Measurements from ENCODE around the gene RAB34.

DNA sequence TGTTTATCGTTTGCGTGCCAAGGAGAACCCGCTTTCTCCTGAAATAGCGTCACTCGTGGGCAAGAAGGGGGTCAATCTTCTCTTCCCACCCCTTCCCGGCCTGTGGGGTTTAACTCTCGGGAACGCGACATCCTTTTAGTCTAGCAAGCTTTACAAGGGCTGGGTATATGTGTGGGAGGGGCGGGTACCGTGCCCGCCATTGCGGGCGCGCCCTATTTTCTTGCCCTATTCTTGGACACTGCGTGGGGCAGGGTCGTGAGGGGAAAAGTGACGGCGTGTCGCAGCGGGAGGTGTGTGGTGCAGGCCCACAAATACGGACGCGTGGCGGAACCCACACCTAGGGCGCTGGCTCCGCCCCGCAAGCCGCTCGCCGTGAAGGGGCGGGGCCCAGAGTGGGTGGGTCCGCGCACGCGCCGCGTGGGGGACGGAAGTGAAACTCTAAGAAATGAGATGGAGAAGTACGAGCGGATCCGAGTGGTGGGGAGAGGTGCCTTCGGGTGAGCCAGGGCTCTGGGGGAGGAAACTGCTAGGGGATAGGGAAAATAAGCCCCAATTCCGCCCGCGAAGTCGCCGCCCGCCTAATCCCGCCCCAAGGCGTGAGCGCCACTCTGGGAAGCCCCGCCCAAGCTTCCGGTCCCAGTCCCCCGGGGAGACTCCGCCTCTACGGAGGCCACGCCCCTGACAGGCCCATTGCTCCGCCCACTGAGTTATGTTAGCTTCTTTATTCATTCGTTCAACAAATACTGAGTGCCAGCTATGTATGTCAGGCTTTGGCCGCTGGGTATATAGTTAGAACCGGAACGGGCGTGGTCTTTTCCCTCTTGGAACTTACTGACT is 10.9 kb upstream of the RAB34 start, which contains the start of gene NEK8:
- TF ChIP-seq, protein P1, sequence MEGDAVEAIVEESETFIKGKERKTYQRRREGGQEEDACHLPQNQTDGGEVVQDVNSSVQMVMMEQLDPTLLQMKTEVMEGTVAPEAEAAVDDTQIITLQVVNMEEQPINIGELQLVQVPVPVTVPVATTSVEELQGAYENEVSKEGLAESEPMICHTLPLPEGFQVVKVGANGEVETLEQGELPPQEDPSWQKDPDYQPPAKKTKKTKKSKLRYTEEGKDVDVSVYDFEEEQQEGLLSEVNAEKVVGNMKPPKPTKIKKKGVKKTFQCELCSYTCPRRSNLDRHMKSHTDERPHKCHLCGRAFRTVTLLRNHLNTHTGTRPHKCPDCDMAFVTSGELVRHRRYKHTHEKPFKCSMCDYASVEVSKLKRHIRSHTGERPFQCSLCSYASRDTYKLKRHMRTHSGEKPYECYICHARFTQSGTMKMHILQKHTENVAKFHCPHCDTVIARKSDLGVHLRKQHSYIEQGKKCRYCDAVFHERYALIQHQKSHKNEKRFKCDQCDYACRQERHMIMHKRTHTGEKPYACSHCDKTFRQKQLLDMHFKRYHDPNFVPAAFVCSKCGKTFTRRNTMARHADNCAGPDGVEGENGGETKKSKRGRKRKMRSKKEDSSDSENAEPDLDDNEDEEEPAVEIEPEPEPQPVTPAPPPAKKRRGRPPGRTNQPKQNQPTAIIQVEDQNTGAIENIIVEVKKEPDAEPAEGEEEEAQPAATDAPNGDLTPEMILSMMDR (IDR thresholded peaks at IDR 0.05; ENCODE audit: low read depth, low read length, poor library complexity, severe bottlenecking): no peak
- TF ChIP-seq EZH2phosphoT487 (IDR thresholded peaks at IDR 0.05; ENCODE audit: borderline replicate concordance, low read length): no peak
